ENCODE data around the gene MYRIP. TPM values are rescaled to one million over a fixed set of nuclear protein-coding genes. Genes with fewer than 3 reads are reported as not detected.

Gene MYRIP
- polyA plus RNA-seq, 1 of the 3 experiments (the other 2 are of a cell fraction) = 1.2 TPM

DNA sequence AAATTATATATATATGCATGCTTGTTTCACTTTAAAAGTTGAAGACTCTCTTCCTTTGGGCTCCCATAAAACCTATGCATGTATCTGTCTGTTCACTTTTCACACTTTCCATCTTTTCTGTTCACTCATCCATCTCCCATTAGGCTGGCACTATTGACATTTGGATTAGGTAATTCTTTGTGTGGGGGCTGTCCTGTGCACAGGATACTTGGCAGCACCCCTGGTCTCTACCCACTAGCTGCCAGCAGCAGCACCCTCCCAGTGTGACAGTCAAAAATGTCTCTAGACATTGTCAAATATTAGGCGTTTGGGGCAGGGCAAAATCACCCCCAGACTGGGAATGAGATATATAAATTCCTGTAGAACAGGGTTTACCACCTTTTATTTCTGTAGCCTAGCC lies 427.8 kb downstream of the MYRIP start (continued):
- TF ChIP-seq, protein P1, sequence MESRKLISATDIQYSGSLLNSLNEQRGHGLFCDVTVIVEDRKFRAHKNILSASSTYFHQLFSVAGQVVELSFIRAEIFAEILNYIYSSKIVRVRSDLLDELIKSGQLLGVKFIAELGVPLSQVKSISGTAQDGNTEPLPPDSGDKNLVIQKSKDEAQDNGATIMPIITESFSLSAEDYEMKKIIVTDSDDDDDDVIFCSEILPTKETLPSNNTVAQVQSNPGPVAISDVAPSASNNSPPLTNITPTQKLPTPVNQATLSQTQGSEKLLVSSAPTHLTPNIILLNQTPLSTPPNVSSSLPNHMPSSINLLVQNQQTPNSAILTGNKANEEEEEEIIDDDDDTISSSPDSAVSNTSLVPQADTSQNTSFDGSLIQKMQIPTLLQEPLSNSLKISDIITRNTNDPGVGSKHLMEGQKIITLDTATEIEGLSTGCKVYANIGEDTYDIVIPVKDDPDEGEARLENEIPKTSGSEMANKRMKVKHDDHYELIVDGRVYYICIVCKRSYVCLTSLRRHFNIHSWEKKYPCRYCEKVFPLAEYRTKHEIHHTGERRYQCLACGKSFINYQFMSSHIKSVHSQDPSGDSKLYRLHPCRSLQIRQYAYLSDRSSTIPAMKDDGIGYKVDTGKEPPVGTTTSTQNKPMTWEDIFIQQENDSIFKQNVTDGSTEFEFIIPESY (IDR thresholded peaks at IDR 0.05; ENCODE audit: borderline replicate concordance, low read depth) = no peak

DNA sequence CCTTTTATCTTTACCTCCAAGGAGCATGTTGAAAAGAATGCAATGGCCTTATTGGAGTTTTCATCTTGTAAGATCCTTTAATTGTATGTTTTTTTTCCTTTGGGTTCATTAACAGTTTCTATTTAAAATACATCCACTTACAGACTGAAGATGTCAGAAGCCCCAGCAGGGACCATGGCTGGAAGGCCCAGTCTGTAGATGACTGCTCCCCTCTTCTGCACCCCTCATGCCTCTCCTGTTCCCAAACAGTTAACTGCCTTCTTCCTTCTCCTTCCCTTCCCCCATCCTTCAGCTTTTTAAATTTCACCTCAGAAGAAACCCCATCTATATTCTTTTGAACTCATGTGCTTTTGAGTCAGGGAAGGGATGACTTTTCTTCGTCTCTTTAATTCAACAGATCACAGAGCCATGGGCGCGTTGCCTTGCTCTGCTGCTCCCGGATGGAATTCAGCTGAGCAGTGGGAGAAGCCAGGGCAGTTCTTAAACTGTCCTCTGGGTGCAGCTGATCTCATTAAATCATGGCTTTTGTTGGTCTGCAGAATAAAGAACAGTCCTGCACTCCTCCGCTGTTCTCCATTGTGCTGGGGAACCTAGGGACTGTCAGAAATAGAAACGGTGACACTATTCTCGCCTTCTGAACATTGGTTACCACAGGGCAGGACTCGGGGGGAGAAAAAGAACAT lies 428.6 kb downstream of the MYRIP start:
- 73% methylated on average over 8 of the region's 8 CpGs for WGBS (ENCODE audit: low lambda C conversion rate)
- Histone ChIP-seq H3K36me3 (replicated peaks in 1 of 2; ENCODE audit: control insufficient read depth in 1 of 2, insufficient read depth in 2 of 2, low read length in 1 of 2) (no peaks in the 10 kb centered on the region), H3F3A (replicated peaks; ENCODE audit: insufficient read depth) (no peaks in the 10 kb centered on the region), H3K4me2 (no peak overlapping the region), H3K4me3 (ENCODE audit: low read depth in 2 of 2, low read length in 1 of 2) (no peak overlapping the region), H2AFZ (ENCODE audit: low read depth) (no peak overlapping the region), H4K20me1 (ENCODE audit: insufficient read depth) (no peaks in the 10 kb centered on the region), H3K27ac (ENCODE audit: low read depth in 2 of 2, low read length in 1 of 2) (no peak overlapping the region), H3K4me1 (ENCODE audit: control insufficient read depth in 1 of 2, insufficient read depth in 2 of 2, low read depth in 1 of 2, low read length in 1 of 2) (no peaks in the 10 kb centered on the region), H3K27me3 (ENCODE audit: insufficient read depth) (no peaks in the 10 kb centered on the region), H3K9me3 (no peaks in the 10 kb centered on the region), H3K9me2 (no peaks in the 10 kb centered on the region), H3K79me2 (ENCODE audit: insufficient read depth) (no peaks in the 10 kb centered on the region), H3K9ac (no peak overlapping the region)
- no peak for TF ChIP-seq JUND (IDR thresholded peaks at IDR 0.05)
- TF ChIP-seq, protein P2, sequence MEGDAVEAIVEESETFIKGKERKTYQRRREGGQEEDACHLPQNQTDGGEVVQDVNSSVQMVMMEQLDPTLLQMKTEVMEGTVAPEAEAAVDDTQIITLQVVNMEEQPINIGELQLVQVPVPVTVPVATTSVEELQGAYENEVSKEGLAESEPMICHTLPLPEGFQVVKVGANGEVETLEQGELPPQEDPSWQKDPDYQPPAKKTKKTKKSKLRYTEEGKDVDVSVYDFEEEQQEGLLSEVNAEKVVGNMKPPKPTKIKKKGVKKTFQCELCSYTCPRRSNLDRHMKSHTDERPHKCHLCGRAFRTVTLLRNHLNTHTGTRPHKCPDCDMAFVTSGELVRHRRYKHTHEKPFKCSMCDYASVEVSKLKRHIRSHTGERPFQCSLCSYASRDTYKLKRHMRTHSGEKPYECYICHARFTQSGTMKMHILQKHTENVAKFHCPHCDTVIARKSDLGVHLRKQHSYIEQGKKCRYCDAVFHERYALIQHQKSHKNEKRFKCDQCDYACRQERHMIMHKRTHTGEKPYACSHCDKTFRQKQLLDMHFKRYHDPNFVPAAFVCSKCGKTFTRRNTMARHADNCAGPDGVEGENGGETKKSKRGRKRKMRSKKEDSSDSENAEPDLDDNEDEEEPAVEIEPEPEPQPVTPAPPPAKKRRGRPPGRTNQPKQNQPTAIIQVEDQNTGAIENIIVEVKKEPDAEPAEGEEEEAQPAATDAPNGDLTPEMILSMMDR (IDR thresholded peaks at IDR 0.05) = peak; percentile 14; the same call in 1 of the 2 replicates
- DNase-seq = peak; percentile 32
- ChIA-PET POLR2A (no interaction called here), CTCF (interaction anchor here (0.7 to 1.6 kb wide), 5 partner anchors 8 to 90 kb away, joined by 3 to 7 read pairs (median 3); no protein-coding TSS in a partner anchor)

DNA sequence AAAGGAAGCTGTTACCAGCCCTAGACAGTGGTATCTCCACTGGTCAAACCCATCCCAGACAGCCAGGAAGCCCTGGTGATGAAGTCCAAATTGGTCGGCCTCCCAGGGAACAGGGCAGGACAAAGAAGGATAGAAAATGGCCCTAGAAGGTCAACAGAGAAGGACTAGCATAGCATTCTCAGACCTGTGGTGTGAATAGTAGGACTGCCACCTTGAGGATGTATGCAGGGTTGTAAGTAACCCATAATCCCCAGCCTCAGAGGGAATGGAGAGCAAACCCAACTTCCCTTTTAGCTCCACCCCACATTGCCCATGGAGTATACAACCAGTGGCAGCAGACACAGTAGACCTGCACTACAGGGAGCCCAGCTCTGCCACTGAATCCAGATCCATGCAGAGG lies 431.5 kb downstream of the MYRIP start:
- Histone ChIP-seq H3K79me2 (ENCODE audit: insufficient read depth) (no peaks in the 10 kb centered on the region), H4K20me1 (ENCODE audit: insufficient read depth) (no peaks in the 10 kb centered on the region), H3F3A (replicated peaks; ENCODE audit: insufficient read depth) (no peaks in the 10 kb centered on the region), H2AFZ (ENCODE audit: low read depth) (no peak overlapping the region), H3K27me3 (ENCODE audit: insufficient read depth) (no peaks in the 10 kb centered on the region), H3K4me3 (ENCODE audit: low read depth in 2 of 2, low read length in 1 of 2) (no peak overlapping the region), H3K4me1 (ENCODE audit: control insufficient read depth in 1 of 2, insufficient read depth in 2 of 2, low read depth in 1 of 2, low read length in 1 of 2) (no peaks in the 10 kb centered on the region), H3K36me3 (replicated peaks in 1 of 2; ENCODE audit: control insufficient read depth in 1 of 2, insufficient read depth in 2 of 2, low read length in 1 of 2) (no peaks in the 10 kb centered on the region), H3K4me2 (no peak overlapping the region), H3K9me3 (no peaks in the 10 kb centered on the region), H3K27ac (ENCODE audit: low read depth in 2 of 2, low read length in 1 of 2) (no peak overlapping the region), H3K9me2 (no peaks in the 10 kb centered on the region), H3K9ac (no peak overlapping the region)
- no peak for TF ChIP-seq GABPA (IDR thresholded peaks at IDR 0.05; ENCODE audit: low read depth)
- TF ChIP-seq, protein P3, sequence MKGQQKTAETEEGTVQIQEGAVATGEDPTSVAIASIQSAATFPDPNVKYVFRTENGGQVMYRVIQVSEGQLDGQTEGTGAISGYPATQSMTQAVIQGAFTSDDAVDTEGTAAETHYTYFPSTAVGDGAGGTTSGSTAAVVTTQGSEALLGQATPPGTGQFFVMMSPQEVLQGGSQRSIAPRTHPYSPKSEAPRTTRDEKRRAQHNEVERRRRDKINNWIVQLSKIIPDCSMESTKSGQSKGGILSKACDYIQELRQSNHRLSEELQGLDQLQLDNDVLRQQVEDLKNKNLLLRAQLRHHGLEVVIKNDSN (IDR thresholded peaks at IDR 0.05; ENCODE audit: borderline replicate concordance, low read depth) = no peak
- TF ChIP-seq CHD2 (IDR thresholded peaks at IDR 0.05; ENCODE audit: low read length, partially characterized antibody) = no peak
- TF ChIP-seq TEAD4 (IDR thresholded peaks at IDR 0.05; ENCODE audit: borderline replicate concordance, insufficient read depth) = no peak
- TF ChIP-seq, protein P2 (IDR thresholded peaks at IDR 0.05) = no peak
- no peak for TF ChIP-seq RCOR1 (IDR thresholded peaks at IDR 0.05; ENCODE audit: low read length)
- no peak for TF ChIP-seq POLR2AphosphoS5 (IDR thresholded peaks at IDR 0.05; ENCODE audit: low read depth, low read length)
- TF ChIP-seq, protein P4, sequence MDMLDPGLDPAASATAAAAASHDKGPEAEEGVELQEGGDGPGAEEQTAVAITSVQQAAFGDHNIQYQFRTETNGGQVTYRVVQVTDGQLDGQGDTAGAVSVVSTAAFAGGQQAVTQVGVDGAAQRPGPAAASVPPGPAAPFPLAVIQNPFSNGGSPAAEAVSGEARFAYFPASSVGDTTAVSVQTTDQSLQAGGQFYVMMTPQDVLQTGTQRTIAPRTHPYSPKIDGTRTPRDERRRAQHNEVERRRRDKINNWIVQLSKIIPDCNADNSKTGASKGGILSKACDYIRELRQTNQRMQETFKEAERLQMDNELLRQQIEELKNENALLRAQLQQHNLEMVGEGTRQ (IDR thresholded peaks at IDR 0.05; ENCODE audit: borderline replicate concordance, low read depth, low read length) = no peak
- no peak for TF ChIP-seq RAD21 (IDR thresholded peaks at IDR 0.05; ENCODE audit: low read length)
- no peak for TF ChIP-seq FOSL2 (IDR thresholded peaks at IDR 0.05; ENCODE audit: borderline replicate concordance, low read depth)
- no peak for TF ChIP-seq SMC3 (IDR thresholded peaks at IDR 0.05; ENCODE audit: low read depth, low read length)
- no peak for TF ChIP-seq FOXM1 (IDR thresholded peaks at IDR 0.05; ENCODE audit: low read depth)
- no peak for TF ChIP-seq TAF1 (IDR thresholded peaks at IDR 0.05; ENCODE audit: borderline replicate concordance, low read depth, low read length)
- CTCF ChIA-PET = no interaction called here
- no peak for DNase-seq
- POLR2A ChIA-PET = no interaction called here
- 62% methylated on average over 1 of the region's 1 CpG for WGBS (ENCODE audit: low lambda C conversion rate)

Measured in SK-N-SH (cell line).